OCI-LY3 (cell line): ENCODE data around the gene EPPIN.

Experiments used
- H2AFZ ChIP-seq: fragments of 200-600, 300-600 bp; shearing (Covaris generic); 2 replicates; pipeline ENCODE4 v1.6.0; 2014; ENCODE audit warnings: antibody characterized with exemption, low read depth, low read length
- H3K27ac ChIP-seq: fragments of 200-600, 300-600 bp; sonication (generic); 2 replicates; pipeline ENCODE4 v1.5.1; 2014; ENCODE audit warnings: mild to moderate bottlenecking, low read length, moderate library complexity, mixed read lengths
- H3K27me3 ChIP-seq: fragments of 200-600, 300-600 bp; sonication (generic); 2 replicates; pipeline ENCODE4 v1.6.1; 2014; ENCODE audit warnings: low read depth, low read length, mixed read lengths
- H3K36me3 ChIP-seq: fragments of 200-600, 300-600 bp; sonication (generic); replicated peaks from 2 replicates; pipeline ENCODE3; 2014; ENCODE audit warnings: low read depth, low read length, mixed read lengths
- H3K4me1 ChIP-seq: fragments of 300-600, 200-600 bp; sonication (generic); 2 replicates; pipeline ENCODE4 v1.6.1; 2014; ENCODE audit warnings: low read length, mixed read lengths
- H3K4me2 ChIP-seq: fragments of 200-600, 300-600 bp; sonication (generic); 2 replicates; pipeline ENCODE4 v1.6.1; 2014; ENCODE audit warnings: low read length, mixed read lengths
- H3K4me3 ChIP-seq: fragments of 300-600, 200-600 bp; sonication (generic); 2 replicates; pipeline ENCODE4 v1.5.1; 2014; ENCODE audit warnings: antibody characterized with exemption, mild to moderate bottlenecking, low read length, moderate library complexity
- H3K79me2 ChIP-seq: fragments of 300-600, 200-600 bp; shearing (Covaris generic); 2 replicates; pipeline ENCODE4 v1.6.1; 2014; ENCODE audit warnings: mild to moderate bottlenecking, low read length, mixed read lengths
- H3K9ac ChIP-seq: fragments of 300-600, 200-600 bp; shearing (Covaris generic); 2 replicates; pipeline ENCODE4 v1.6.0; 2014; ENCODE audit warnings: mild to moderate bottlenecking, low read length, moderate library complexity
- H3K9me3 ChIP-seq: fragments of 200-600, 300-600 bp; shearing (Covaris generic); 2 replicates; pipeline ENCODE4 v1.6.1; 2014; ENCODE audit warnings: low read length, mixed read lengths; ENCODE audit not compliant: insufficient read depth
- H4K20me1 ChIP-seq: fragments of 200-600, 300-600 bp; sonication (generic); 2 replicates; pipeline ENCODE4 v1.6.1; 2016; ENCODE audit warnings: low read length, mixed read lengths; ENCODE audit not compliant: insufficient read depth
- EZH2phosphoT487 ChIP-seq: fragments of 200-600 bp; shearing (Covaris generic); IDR thresholded peaks from 2 replicates; pipeline ENCODE4 v1.6.1; 2018; ENCODE audit warnings: antibody characterized with exemption, mixed run types, low read depth
- TF ChIP-seq, protein P1 (sequence below): fragments of 200-600, 300-600 bp; sonication (generic); IDR thresholded peaks from 2 replicates; pipeline ENCODE4 v1.5.1; 2014; ENCODE audit warnings: antibody characterized with exemption, low read length, low read depth

The EPPIN gene

DNA sequence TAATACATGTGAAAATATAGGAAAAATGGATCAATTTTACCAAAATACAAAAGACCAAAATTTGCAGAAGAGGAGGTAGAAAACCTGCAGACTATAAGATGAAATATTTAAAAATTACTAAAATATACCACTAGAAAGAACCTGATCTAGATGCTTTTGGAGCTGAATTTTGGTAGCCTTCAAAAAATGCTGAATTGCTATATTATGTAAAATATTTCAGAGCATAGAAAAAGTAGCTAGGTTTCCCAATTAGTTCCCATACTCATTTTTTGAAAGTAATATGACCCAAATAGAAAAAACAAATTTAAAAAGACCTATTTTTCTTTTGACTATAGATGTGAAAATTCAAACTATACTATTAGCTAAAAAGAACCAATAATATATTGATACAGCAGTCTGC is 3.6 kb upstream of the EPPIN start:
- no peaks in the 10 kb centered on the region for H3K36me3 ChIP-seq
- no peaks in the 10 kb centered on the region for H3K9me3 ChIP-seq
- no peak overlapping the region for H3K4me3 ChIP-seq
- peaks cover 64% of the 10 kb centered on the region for H3K27me3 ChIP-seq
- no peak for TF ChIP-seq EZH2phosphoT487
- TF ChIP-seq, protein P1, sequence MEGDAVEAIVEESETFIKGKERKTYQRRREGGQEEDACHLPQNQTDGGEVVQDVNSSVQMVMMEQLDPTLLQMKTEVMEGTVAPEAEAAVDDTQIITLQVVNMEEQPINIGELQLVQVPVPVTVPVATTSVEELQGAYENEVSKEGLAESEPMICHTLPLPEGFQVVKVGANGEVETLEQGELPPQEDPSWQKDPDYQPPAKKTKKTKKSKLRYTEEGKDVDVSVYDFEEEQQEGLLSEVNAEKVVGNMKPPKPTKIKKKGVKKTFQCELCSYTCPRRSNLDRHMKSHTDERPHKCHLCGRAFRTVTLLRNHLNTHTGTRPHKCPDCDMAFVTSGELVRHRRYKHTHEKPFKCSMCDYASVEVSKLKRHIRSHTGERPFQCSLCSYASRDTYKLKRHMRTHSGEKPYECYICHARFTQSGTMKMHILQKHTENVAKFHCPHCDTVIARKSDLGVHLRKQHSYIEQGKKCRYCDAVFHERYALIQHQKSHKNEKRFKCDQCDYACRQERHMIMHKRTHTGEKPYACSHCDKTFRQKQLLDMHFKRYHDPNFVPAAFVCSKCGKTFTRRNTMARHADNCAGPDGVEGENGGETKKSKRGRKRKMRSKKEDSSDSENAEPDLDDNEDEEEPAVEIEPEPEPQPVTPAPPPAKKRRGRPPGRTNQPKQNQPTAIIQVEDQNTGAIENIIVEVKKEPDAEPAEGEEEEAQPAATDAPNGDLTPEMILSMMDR, result no peak
- H3K9ac ChIP-seq, result no peak overlapping the region
- no peaks in the 10 kb centered on the region for H3K79me2 ChIP-seq
- H4K20me1 ChIP-seq, result no peaks in the 10 kb centered on the region
- H2AFZ ChIP-seq, result no peak overlapping the region
- H3K27ac ChIP-seq, result no peak overlapping the region
- no peak overlapping the region for H3K4me2 ChIP-seq
- peaks cover 6% of the 10 kb centered on the region for H3K4me1 ChIP-seq

DNA sequence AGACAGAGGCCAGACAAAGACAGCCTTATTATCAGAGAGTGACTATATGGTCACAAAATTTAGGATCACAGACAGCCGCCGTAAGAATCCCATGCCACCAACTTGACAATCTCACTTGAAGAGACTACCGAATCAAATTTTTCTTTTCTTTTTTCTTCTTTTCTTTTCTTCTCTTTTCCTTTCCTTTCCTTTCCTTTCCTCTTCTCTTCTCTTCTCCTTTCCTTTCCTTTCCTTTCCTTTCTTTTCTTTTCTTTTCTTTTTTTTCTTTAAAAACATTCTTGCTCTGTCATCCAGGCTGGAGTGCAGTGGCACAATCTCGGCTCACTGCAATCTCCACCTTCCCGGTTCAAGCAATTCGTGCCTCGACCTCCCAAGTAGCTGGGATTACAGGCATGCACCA is 1.2 kb upstream of the EPPIN start:
- Histone ChIP-seq H3K9ac (no peak overlapping the region), H4K20me1 (no peaks in the 10 kb centered on the region), H3K4me2 (no peak overlapping the region)

DNA sequence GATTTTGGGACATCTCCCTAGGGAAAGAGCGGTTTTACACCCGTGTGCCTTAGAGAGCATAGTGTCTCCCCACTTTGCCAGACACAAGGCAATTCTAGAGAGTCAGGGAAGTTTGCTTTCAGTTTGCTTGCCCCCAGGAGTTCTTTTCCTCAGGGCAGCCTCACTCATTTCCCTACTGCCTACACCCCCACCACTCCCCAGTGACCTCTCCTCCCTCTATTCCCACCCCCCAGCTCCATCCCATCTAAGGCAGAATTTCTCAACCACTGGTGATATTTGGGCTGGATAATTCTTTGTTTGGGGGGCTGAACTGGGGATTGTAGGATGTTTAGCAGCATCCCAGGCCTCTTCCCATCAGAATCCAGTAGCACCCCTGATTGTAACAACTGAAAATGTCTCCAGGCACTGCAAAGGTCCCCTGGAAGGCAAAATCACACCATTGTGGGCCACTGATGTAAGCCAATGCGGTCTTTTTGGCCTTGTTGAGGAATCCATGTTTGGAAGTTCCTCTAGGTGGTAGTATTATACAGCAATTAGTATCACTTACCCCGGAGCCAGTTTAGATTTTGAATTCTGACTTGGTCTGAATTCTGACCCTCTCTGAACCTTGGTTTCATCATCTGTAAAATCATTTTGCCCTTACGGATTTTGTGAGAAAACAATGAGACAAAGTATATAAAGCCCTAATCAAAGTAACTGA is 1.3 kb downstream of the EPPIN start:
- TF ChIP-seq, protein P1, result peak; percentile 61
- TF ChIP-seq EZH2phosphoT487, result no peak
- Histone ChIP-seq H3K27ac (no peak overlapping the region), H3K9me3 (no peaks in the 10 kb centered on the region), H3K4me2 (no peak overlapping the region), H2AFZ (no peak overlapping the region), H3K79me2 (no peaks in the 10 kb centered on the region), H3K36me3 (no peaks in the 10 kb centered on the region), H3K4me1 (no peaks in the 10 kb centered on the region), H3K9ac (no peak overlapping the region), H3K27me3 (peaks cover 84% of the 10 kb centered on the region), H3K4me3 (no peak overlapping the region), H4K20me1 (no peaks in the 10 kb centered on the region)

More for the DNA sequence above, 1.2 kb upstream of the EPPIN start:
- no peak for TF ChIP-seq EZH2phosphoT487
- TF ChIP-seq, protein P1, result no peak
- Histone ChIP-seq H2AFZ (no peak overlapping the region), H3K9me3 (no peaks in the 10 kb centered on the region), H3K79me2 (no peaks in the 10 kb centered on the region), H3K27ac (no peak overlapping the region), H3K36me3 (no peaks in the 10 kb centered on the region), H3K4me3 (no peak overlapping the region), H3K27me3 (peaks cover 77% of the 10 kb centered on the region), H3K4me1 (no peaks in the 10 kb centered on the region)

DNA sequence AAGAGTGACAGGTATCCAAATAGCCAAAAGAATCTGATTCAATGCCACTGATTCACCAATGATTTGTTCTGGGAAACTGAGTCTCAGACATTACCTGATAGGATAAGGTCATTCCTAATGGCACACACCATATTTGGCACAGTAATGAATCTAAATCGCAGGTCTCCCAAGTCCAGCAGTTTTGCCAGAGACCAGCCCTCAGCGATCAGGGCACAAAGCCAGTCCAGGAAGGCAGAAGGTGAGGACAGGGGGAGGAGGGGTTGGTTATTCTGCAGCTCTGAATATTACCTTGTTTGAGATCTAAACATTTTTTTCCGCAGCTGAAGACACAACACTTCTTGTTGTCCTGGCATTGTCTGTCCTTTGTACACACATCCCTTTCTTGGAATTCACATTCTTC is 1.9 kb downstream of the EPPIN start:
- Histone ChIP-seq H3K9ac (no peak overlapping the region), H3K79me2 (no peaks in the 10 kb centered on the region), H3K4me1 (no peaks in the 10 kb centered on the region), H3K27me3 (peaks cover 87% of the 10 kb centered on the region), H2AFZ (no peak overlapping the region), H3K4me3 (no peak overlapping the region), H3K36me3 (no peaks in the 10 kb centered on the region), H4K20me1 (no peaks in the 10 kb centered on the region), H3K4me2 (no peak overlapping the region), H3K9me3 (no peaks in the 10 kb centered on the region), H3K27ac (no peak overlapping the region)
- TF ChIP-seq EZH2phosphoT487, result no peak
- TF ChIP-seq, protein P1, result no peak
